DMS114 treated with DMSO at 0.1 percent for 48 hours (cell line): ENCODE data around the gene SIAH3.
"Not testable (repeated sequence)": the region's sequence is repeated elsewhere in the genome, so short reads cannot be mapped to it uniquely, and the experiment has no call there.

ENCODE experiments used
- DNase-seq: peaks from one replicate; lab custom pipeline; 2025; ENCODE audit not compliant: unreplicated experiment; lab: John Stamatoyannopoulos, UW

Gene SIAH3

GRCh38 chr13:45784755-45785675 is 66.5 kb downstream of the SIAH3 start:
- no peak for DNase-seq

- DNase-seq = no peak
Observed at GRCh38 chr13:45783346-45784043, 68.1 kb downstream of the SIAH3 start.

GRCh38 chr13:45782327-45783045 is 69.1 kb downstream of the SIAH3 start:
- DNase-seq = no peak

- no peak for DNase-seq
Observed at GRCh38 chr13:45781553-45782326, 69.8 kb downstream of the SIAH3 start.

GRCh38 chr13:45779901-45780300 is 71.7 kb downstream of the SIAH3 start:
- DNase-seq = no peak

- DNase-seq = no peak
Observed at GRCh38 chr13:45778882-45779281, 72.7 kb downstream of the SIAH3 start.

GRCh38 chr13:45776748-45777147 is 74.8 kb downstream of the SIAH3 start:
- no peak for DNase-seq

- no peak for DNase-seq
Observed at GRCh38 chr13:45775401-45775963, 76.1 kb downstream of the SIAH3 start.

GRCh38 chr13:45773944-45774343 is 77.6 kb downstream of the SIAH3 start:
- DNase-seq = no peak

GRCh38 chr13:45773236-45773635 is 78.3 kb downstream of the SIAH3 start:
- DNase-seq = no peak

- no peak for DNase-seq
Observed at GRCh38 chr13:45770886-45771285, 80.7 kb downstream of the SIAH3 start.

GRCh38 chr13:45768656-45769479 is 82.7 kb downstream of the SIAH3 start:
- DNase-seq = no peak

- DNase-seq = no peak
Observed at GRCh38 chr13:45765464-45765863, 86.1 kb downstream of the SIAH3 start.

GRCh38 chr13:45763419-45763818 is 88.1 kb downstream of the SIAH3 start:
- DNase-seq = no peak

- not testable (repeated sequence) for DNase-seq
Observed at GRCh38 chr13:45757589-45757988, 94.0 kb downstream of the SIAH3 start.

- DNase-seq = not testable (repeated sequence)
Observed at GRCh38 chr13:45756498-45756897, 95.1 kb downstream of the SIAH3 start.

- no peak for DNase-seq
Observed at GRCh38 chr13:45752510-45752909, 99.0 kb downstream of the SIAH3 start.

- DNase-seq = no peak
Observed at GRCh38 chr13:45751885-45752284, 99.7 kb downstream of the SIAH3 start.

GRCh38 chr13:45750566-45750965 is 101.0 kb downstream of the SIAH3 start:
- DNase-seq = no peak
